A673 (cell line): ENCODE measurements around the gene VAV2.

ENCODE experiments used
- EZH2 ChIP-seq: fragments of 200-600 bp; sonication (generic); IDR thresholded peaks from 2 replicates; pipeline ENCODE4 v1.6.1; 2017; ENCODE audit warnings: borderline replicate concordance, low read depth, mild to moderate bottlenecking, mixed read lengths, antibody characterized with exemption, low read length; ENCODE audit not compliant: poor library complexity, severe bottlenecking
- TF ChIP-seq, protein P1 (sequence below): fragments of 300-800, 200-600 bp; sonication (generic); conservative IDR thresholded peaks from 2 replicates; pipeline ENCODE4 v1.5.1; 2017; ENCODE audit warnings: low read depth, mild to moderate bottlenecking, antibody characterized with exemption, low read length, moderate library complexity, mixed read lengths

DNA sequence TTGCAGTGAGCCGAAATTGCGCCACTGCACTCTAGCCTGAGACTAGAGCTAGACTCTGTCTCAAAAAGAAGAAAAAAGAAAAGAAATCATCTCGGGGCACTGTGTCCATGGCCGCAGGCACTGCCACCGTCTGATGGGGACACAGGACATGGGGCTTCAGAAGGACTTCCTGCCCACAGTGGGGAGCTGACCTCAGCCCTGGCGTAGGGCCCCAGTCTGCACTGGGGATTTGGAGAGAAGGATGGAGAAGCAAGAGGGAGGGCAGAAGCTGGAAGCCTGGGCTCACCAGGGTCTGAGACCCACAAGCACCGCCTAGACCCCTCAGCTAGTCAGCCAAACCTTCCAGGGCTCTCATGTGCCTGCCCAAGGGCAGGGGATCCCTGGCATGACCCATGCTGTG, 249.9 kb downstream of the VAV2 start:
- TF ChIP-seq, protein P1, sequence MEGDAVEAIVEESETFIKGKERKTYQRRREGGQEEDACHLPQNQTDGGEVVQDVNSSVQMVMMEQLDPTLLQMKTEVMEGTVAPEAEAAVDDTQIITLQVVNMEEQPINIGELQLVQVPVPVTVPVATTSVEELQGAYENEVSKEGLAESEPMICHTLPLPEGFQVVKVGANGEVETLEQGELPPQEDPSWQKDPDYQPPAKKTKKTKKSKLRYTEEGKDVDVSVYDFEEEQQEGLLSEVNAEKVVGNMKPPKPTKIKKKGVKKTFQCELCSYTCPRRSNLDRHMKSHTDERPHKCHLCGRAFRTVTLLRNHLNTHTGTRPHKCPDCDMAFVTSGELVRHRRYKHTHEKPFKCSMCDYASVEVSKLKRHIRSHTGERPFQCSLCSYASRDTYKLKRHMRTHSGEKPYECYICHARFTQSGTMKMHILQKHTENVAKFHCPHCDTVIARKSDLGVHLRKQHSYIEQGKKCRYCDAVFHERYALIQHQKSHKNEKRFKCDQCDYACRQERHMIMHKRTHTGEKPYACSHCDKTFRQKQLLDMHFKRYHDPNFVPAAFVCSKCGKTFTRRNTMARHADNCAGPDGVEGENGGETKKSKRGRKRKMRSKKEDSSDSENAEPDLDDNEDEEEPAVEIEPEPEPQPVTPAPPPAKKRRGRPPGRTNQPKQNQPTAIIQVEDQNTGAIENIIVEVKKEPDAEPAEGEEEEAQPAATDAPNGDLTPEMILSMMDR = no peak
- TF ChIP-seq EZH2 = no peak
